NCI-H446 (cell line): ENCODE measurements around the gene CD99.
"Not testable (repeated sequence)": the region's sequence is repeated elsewhere in the genome, so short reads cannot be mapped to it uniquely, and the experiment has no call there.

Source experiments
- DNase-seq, 2 experiments: peaks; one replicate each; lab custom pipeline; 2025; lab: John Stamatoyannopoulos, UW

Gene CD99

GRCh38 chrX:2773166-2774055, 82.3 kb downstream of the CD99 start:
- not testable (repeated sequence) for DNase-seq

GRCh38 chrX:2774057-2774456, 83.0 kb downstream of the CD99 start:
- DNase-seq: no peak

- DNase-seq: no peak
Observed at GRCh38 chrX:2774776-2775175, 83.7 kb downstream of the CD99 start.

- DNase-seq: not testable (repeated sequence)
Observed at GRCh38 chrX:2780472-2781225, 89.6 kb downstream of the CD99 start.

GRCh38 chrX:2781226-2781571, 90.1 kb downstream of the CD99 start:
- no peak for DNase-seq

GRCh38 chrX:2781698-2782097, 90.6 kb downstream of the CD99 start:
- DNase-seq: no peak

- no peak for DNase-seq
Observed at GRCh38 chrX:2782171-2782570, 91.1 kb downstream of the CD99 start.

GRCh38 chrX:2782778-2783177, 91.7 kb downstream of the CD99 start:
- no peak for DNase-seq

GRCh38 chrX:2784026-2784425, 92.9 kb downstream of the CD99 start:
- no peak for DNase-seq

GRCh38 chrX:2785538-2785937, 94.4 kb downstream of the CD99 start:
- DNase-seq: no peak

GRCh38 chrX:2788980-2789379, 97.9 kb downstream of the CD99 start:
- DNase-seq: no peak

- DNase-seq: no peak
Observed at GRCh38 chrX:2789569-2789968, 98.5 kb downstream of the CD99 start.
